AG04450 (cell line): Measurements from ENCODE around the gene RAB11FIP3. TPM values are rescaled to one million over a fixed set of nuclear protein-coding genes. Genes with fewer than 3 reads are reported as not detected.
"Not testable (repeated sequence)": the region's sequence is repeated elsewhere in the genome, so short reads cannot be mapped to it uniquely, and the experiment has no call there.

ENCODE experiments used
- CTCF ChIA-PET: fragments of 300-600, 350-600 bp; formaldehyde crosslinking; extraction: SDS; loops from one replicate; lab custom pipeline; 2022; ENCODE audit warnings: antibody characterized with exemption, inconsistent platforms; lab: Charles Lee
- POLR2A ChIA-PET: fragments of 350-600 bp; formaldehyde crosslinking; extraction: SDS; loops from one replicate; lab custom pipeline; 2021; ENCODE audit warnings: antibody characterized with exemption, inconsistent platforms; lab: Yijun Ruan, JAX
- DNase-seq: peaks from one replicate; pipeline ENCODE4 v3.0.0-alpha.2; 2011; ENCODE audit warnings: low read depth, low spot score
- H3K27ac ChIP-seq: one replicate; pipeline ENCODE4 v1.5.1; 2012; ENCODE audit warnings: low read depth, low read length, control low read depth
- H3K27me3 ChIP-seq: one replicate; pipeline ENCODE4 v1.6.0; 2012; ENCODE audit warnings: low read length; ENCODE audit not compliant: control insufficient read depth, insufficient read depth
- H3K4me3 ChIP-seq: 2 replicates; pipeline ENCODE4 v1.5.1; 2011; ENCODE audit warnings: mild to moderate bottlenecking, low read depth, low read length, control low read depth
- H3K9me3 ChIP-seq: 2 replicates; pipeline ENCODE4 v1.5.1; 2012; ENCODE audit warnings: low read length; ENCODE audit not compliant: control insufficient read depth, insufficient read depth
- CTCF ChIP-seq: IDR thresholded peaks from 2 replicates; pipeline ENCODE4 v1.5.1; 2011; ENCODE audit warnings: low read depth, low read length, control low read depth, inconsistent platforms
- polyA plus RNA-seq: library from polyadenylated mRNA; depleted of rRNA; stranded (reverse); fragments of >200 nt; gene quantifications from 2 replicates; pipeline ENCODE4 v1.2.3, GENCODE V29; 2011

The RAB11FIP3 gene
- polyA plus RNA-seq, 1 experiment: 6.9 TPM

DNA sequence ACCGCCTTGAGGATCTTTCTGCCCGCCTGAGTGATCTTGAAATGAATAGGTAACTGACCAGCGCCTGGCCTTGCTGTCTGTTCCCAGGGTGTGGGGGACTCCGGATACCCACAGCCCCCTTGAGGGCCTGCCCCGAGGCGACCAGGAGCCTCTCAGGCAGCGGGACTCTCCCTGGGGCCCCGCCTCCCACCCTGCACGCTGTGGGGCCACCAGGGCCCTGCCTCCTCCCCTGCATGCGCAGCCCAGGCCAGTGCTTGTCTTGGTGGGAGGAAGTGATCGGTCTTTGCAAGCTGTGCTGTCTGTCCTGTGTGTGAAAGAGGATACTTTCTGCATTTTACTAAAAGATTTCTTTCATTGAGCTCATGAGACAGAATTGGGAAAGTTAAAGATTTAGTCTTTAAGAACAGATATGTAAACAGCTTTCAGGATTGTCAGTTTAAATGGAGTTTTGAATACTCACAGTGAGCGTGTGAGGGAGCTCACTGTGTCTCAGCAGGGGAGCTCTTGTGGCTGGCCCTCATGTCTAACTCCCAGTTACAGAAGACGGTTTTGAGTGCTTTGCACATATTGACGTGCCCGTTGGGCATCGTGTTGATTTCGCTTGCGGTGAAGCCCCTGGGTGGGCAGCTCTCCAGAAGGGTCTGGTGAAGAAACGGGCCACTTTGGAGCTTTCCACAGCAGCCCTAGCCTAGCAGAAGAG lies 65.9 kb downstream of the RAB11FIP3 start:
- ChIA-PET CTCF (no interaction called here), POLR2A (interaction anchor here (1.0 kb wide), 1 partner anchor 10 kb away, joined by 4 read pairs; no protein-coding TSS in a partner anchor)
- TF ChIP-seq CTCF: no peak
- Histone ChIP-seq H3K4me3 (no peak overlapping the region), H3K9me3 (peaks cover 7% of the 10 kb centered on the region; the same call in 1 of the 2 replicates), H3K27me3 (no peaks in the 10 kb centered on the region), H3K27ac (no peak overlapping the region)
- DNase-seq: no peak

GRCh38 chr16:492211-492875 lies 66.9 kb downstream of the RAB11FIP3 start:
- POLR2A ChIA-PET: interaction anchor here (0.6 kb wide), 1 partner anchor 9 kb away, joined by 10 read pairs; no protein-coding TSS in a partner anchor
- CTCF ChIA-PET: no interaction called here
- no peak for DNase-seq
- no peaks in the 10 kb centered on the region for H3K27me3 ChIP-seq
- no peak overlapping the region for H3K4me3 ChIP-seq
- peaks cover 8% of the 10 kb centered on the region; the same call in 1 of the 2 replicates for H3K9me3 ChIP-seq
- TF ChIP-seq CTCF: no peak
- H3K27ac ChIP-seq: no peak overlapping the region

DNA sequence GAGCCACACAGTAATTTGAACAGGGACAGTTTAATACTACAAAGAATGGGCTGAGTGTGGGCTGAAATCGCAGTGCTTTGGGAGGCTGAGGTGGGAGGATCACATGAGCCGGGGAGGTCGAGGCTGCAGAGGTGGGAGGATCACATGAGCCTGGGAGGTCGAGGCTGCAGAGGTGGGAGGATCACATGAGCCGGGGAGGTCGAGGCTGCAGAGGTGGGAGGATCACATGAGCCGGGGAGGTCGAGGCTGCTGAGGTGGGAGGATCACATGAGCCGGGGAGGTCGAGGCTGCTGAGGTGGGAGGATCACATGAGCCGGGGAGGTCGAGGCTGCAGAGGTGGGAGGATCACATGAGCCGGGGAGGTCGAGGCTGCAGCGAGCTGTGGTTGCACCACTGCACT lies 69.2 kb downstream of the RAB11FIP3 start:
- H3K27me3 ChIP-seq, H3K27ac ChIP-seq, CTCF ChIA-PET, POLR2A ChIA-PET, H3K4me3 ChIP-seq, H3K9me3 ChIP-seq, DNase-seq: not testable (repeated sequence)

- Histone ChIP-seq H3K9me3 (peaks cover 8% of the 10 kb centered on the region; the same call in 1 of the 2 replicates), H3K27me3 (no peaks in the 10 kb centered on the region), H3K27ac (no peak overlapping the region), H3K4me3 (no peak overlapping the region)
- TF ChIP-seq CTCF: peak; percentile 49
- DNase-seq: peak; percentile 2
- ChIA-PET POLR2A (no interaction called here), CTCF (interaction anchor here (0.8 kb wide), 1 partner anchor 104 kb away, joined by 3 read pairs; no protein-coding TSS in a partner anchor)
These were observed 69.8 kb downstream of the RAB11FIP3 start for GRCh38 chr16:495127-495748.

DNA sequence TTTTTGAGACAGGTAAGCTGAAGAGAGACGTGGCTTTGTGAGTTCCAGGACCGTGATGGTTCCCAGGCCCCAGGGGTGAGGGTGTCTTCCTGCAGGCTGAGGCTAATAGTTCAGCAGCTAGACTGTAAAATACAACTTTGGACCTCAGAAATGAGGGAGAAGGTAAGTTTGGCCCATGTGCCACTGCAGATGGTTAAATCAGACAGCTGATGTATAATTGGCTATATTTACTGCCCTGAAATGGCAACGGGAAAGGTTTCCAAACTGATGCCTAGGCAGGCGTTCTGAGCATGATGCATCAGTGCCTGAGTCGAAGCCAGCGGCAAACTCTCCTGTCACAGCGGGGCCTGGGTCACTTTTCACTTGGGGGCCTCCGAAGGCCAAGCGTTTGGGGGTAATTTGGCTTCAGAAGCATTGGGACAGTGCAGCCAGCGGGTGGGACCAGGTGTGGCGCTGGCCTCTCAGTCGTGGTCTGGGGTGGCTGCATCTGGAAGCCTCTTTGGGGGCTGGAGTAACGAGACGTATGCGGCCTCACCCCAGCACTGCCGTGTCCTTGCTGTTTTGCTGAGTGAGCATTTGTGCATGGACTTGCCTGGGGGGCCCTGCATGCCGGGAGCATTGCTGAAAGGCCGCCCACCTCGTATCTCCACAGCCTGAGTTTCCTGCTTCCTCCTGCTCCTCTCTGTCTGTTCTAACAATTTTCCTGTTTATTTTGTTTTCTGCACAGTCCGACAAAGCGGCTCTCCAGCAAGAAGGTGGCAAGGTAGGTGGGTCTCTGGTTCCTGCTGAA lies 70.8 kb downstream of the RAB11FIP3 start:
- POLR2A ChIA-PET: no interaction called here

More for the DNA sequence above, 70.8 kb downstream of the RAB11FIP3 start:
- no peak overlapping the region for H3K27ac ChIP-seq
- no peak for DNase-seq
- H3K27me3 ChIP-seq: no peaks in the 10 kb centered on the region
- H3K9me3 ChIP-seq: peaks cover 8% of the 10 kb centered on the region; the same call in 1 of the 2 replicates
- TF ChIP-seq CTCF: no peak
- CTCF ChIA-PET: interaction anchor here (0.8 kb wide), 1 partner anchor 105 kb away, joined by 3 read pairs; no protein-coding TSS in a partner anchor
- no peak overlapping the region for H3K4me3 ChIP-seq
